ENCODE results near the gene KIF26B.

The KIF26B gene

DNA sequence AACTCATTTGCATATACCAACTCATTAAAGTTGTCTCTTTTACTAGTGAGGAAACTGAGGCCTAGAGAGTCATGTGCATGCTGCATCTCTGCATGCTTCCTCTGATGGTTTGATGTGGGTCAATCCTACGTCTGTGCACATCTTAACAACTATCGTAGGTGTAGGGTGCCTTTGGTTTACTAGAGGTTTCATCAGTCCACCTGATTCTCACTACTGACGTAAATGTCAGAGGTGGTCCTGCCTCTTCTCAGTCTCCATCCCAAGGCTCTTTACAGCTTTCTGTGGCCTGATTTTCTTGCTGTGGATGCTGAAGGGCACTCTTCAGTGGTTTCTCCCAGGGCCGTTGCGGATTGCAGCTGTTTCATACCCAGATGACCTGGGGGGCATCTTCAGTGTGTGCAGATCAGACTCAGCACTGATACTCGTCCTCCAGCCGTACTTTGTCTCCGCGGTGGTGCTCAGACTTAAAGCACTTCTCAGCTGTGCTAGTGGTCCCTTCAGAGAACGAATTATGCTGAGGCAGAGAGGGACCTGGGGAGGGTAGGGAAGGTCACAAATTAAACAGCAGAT is 407.0 kb downstream of the KIF26B start:
- Histone ChIP-seq H3K4me1 (ENCODE audit: insufficient read depth, low read length, severe bottlenecking) (no peaks in the 10 kb centered on the region), H3K79me2 (ENCODE audit: insufficient read depth, low read length) (no peaks in the 10 kb centered on the region), H3K9ac (ENCODE audit: low read length) (no peak overlapping the region), H3K4me2 (ENCODE audit: low read length) (no peak overlapping the region), H3K4me3 (ENCODE audit: low read depth, low read length, poor library complexity, severe bottlenecking) (no peak overlapping the region), H3K9me2 (ENCODE audit: low read depth, low read length) (no peaks in the 10 kb centered on the region), H3K36me3 (ENCODE audit: insufficient read depth, low read length) (no peaks in the 10 kb centered on the region), H2AFZ (ENCODE audit: low read length) (no peak overlapping the region), H3K27ac (ENCODE audit: low read depth, low read length, poor library complexity, severe bottlenecking) (no peak overlapping the region), H3K27me3 (ENCODE audit: insufficient read depth, low read length) (no peaks in the 10 kb centered on the region), H4K20me1 (ENCODE audit: insufficient read depth, low read length) (no peaks in the 10 kb centered on the region), H3K9me3 (ENCODE audit: low read length) (no peaks in the 10 kb centered on the region), H3F3A (ENCODE audit: insufficient read depth, low read length) (no peaks in the 10 kb centered on the region)
- no peak for TF ChIP-seq CTCF (IDR thresholded peaks at IDR 0.05; ENCODE audit: low read length)
- no peak for TF ChIP-seq EZH2 (IDR thresholded peaks at IDR 0.05; ENCODE audit: borderline replicate concordance, low read length)

GRCh38 chr1:245566134-245566533 is 411.3 kb downstream of the KIF26B start:
- Histone ChIP-seq H3K9ac (ENCODE audit: low read length) (no peak overlapping the region), H3F3A (ENCODE audit: insufficient read depth, low read length) (no peaks in the 10 kb centered on the region), H3K27me3 (ENCODE audit: insufficient read depth, low read length) (no peaks in the 10 kb centered on the region), H3K4me1 (ENCODE audit: insufficient read depth, low read length, severe bottlenecking) (no peaks in the 10 kb centered on the region), H3K4me3 (ENCODE audit: low read depth, low read length, poor library complexity, severe bottlenecking) (no peak overlapping the region), H4K20me1 (ENCODE audit: insufficient read depth, low read length) (no peaks in the 10 kb centered on the region), H3K9me2 (ENCODE audit: low read depth, low read length) (no peaks in the 10 kb centered on the region), H3K9me3 (ENCODE audit: low read length) (no peaks in the 10 kb centered on the region), H3K79me2 (ENCODE audit: insufficient read depth, low read length) (no peaks in the 10 kb centered on the region), H3K36me3 (ENCODE audit: insufficient read depth, low read length) (no peaks in the 10 kb centered on the region), H2AFZ (ENCODE audit: low read length) (no peak overlapping the region), H3K4me2 (ENCODE audit: low read length) (no peak overlapping the region), H3K27ac (ENCODE audit: low read depth, low read length, poor library complexity, severe bottlenecking) (no peak overlapping the region)
- TF ChIP-seq EZH2 (IDR thresholded peaks at IDR 0.05; ENCODE audit: borderline replicate concordance, low read length) (no peak), CTCF (IDR thresholded peaks at IDR 0.05; ENCODE audit: low read length) (no peak)

- Histone ChIP-seq H3K9me3 (ENCODE audit: low read length) (no peaks in the 10 kb centered on the region), H3K9me2 (ENCODE audit: low read depth, low read length) (no peaks in the 10 kb centered on the region), H2AFZ (ENCODE audit: low read length) (no peak overlapping the region), H3K4me3 (ENCODE audit: low read depth, low read length, poor library complexity, severe bottlenecking) (no peak overlapping the region), H3K9ac (ENCODE audit: low read length) (no peak overlapping the region), H3F3A (ENCODE audit: insufficient read depth, low read length) (no peaks in the 10 kb centered on the region), H4K20me1 (ENCODE audit: insufficient read depth, low read length) (no peaks in the 10 kb centered on the region), H3K27me3 (ENCODE audit: insufficient read depth, low read length) (no peaks in the 10 kb centered on the region), H3K36me3 (ENCODE audit: insufficient read depth, low read length) (no peaks in the 10 kb centered on the region), H3K79me2 (ENCODE audit: insufficient read depth, low read length) (no peaks in the 10 kb centered on the region), H3K4me2 (ENCODE audit: low read length) (no peak overlapping the region), H3K4me1 (ENCODE audit: insufficient read depth, low read length, severe bottlenecking) (no peaks in the 10 kb centered on the region), H3K27ac (ENCODE audit: low read depth, low read length, poor library complexity, severe bottlenecking) (no peak overlapping the region)
- TF ChIP-seq EZH2 (IDR thresholded peaks at IDR 0.05; ENCODE audit: borderline replicate concordance, low read length) (no peak), CTCF (IDR thresholded peaks at IDR 0.05; ENCODE audit: low read length) (no peak)
Measured at GRCh38 chr1:245566952-245567351, 412.2 kb downstream of the KIF26B start.
